SK-N-MC (cell line): Measurements from ENCODE around the gene NKX2-1.

Experiments used
- DNase-seq: peaks from one replicate; pipeline ENCODE4 v3.0.0-alpha.2; 2011; ENCODE audit warnings: low read depth, low spot score
- H3K27ac ChIP-seq: fragments of 200-600 bp; sonication (generic); 2 replicates; pipeline ENCODE4 v1.5.1; 2016; ENCODE audit warnings: mixed run types
- H3K36me3 ChIP-seq: fragments of 200-600 bp; sonication (generic); 2 replicates; pipeline ENCODE4 v1.6.1; 2017; ENCODE audit warnings: antibody characterized with exemption, low read length, mixed read lengths; ENCODE audit not compliant: insufficient read depth
- H3K4me3 ChIP-seq: fragments of 200-600 bp; sonication (generic); 2 replicates; pipeline ENCODE4 v1.5.1; 2016
- H3K9ac ChIP-seq: fragments of 200-600 bp; sonication (generic); 2 replicates; pipeline ENCODE4 v1.8.0; 2017; ENCODE audit warnings: mixed run types, mixed read lengths; ENCODE audit not compliant: insufficient read length
- H3K9me3 ChIP-seq: fragments of 200-600 bp; sonication (generic); 2 replicates; pipeline ENCODE4 v1.6.1; 2017; ENCODE audit warnings: low read depth, mild to moderate bottlenecking, antibody characterized with exemption, low read length, moderate library complexity, mixed read lengths
- EZH2 ChIP-seq: fragments of 200-600 bp; sonication (generic); IDR thresholded peaks from one replicate; pipeline ENCODE4 v1.6.1; 2017; ENCODE audit warnings: antibody characterized with exemption
- FOXP2 ChIP-seq: optimal IDR thresholded peaks from 2 replicates; pipeline ENCODE3; 2011; ENCODE audit warnings: mild to moderate bottlenecking, moderate library complexity; ENCODE audit not compliant: insufficient read depth; ENCODE audit errors: extremely low read length, control extremely low read depth
- POLR2AphosphoS5 ChIP-seq: IDR thresholded peaks from 2 replicates; pipeline ENCODE4 v1.6.1; 2012; ENCODE audit warnings: mild to moderate bottlenecking, low read depth, low read length, borderline replicate concordance

NKX2-1 gene

GRCh38 chr14:36474593-36474992 is 45.4 kb downstream of the NKX2-1 start:
- no peak overlapping the region for H3K4me3 ChIP-seq
- no peak overlapping the region for H3K9ac ChIP-seq
- H3K9me3 ChIP-seq: no peaks in the 10 kb centered on the region
- TF ChIP-seq POLR2AphosphoS5 (no peak), EZH2 (no peak), FOXP2 (no peak)
- no peak overlapping the region for H3K27ac ChIP-seq
- DNase-seq: no peak
- H3K36me3 ChIP-seq: no peaks in the 10 kb centered on the region

- Histone ChIP-seq H3K27ac (no peak overlapping the region), H3K9ac (no peak overlapping the region), H3K36me3 (no peaks in the 10 kb centered on the region), H3K4me3 (no peak overlapping the region), H3K9me3 (no peaks in the 10 kb centered on the region)
- TF ChIP-seq FOXP2 (no peak), POLR2AphosphoS5 (no peak), EZH2 (no peak)
- no peak for DNase-seq
Observed at GRCh38 chr14:36471431-36471830, 48.6 kb downstream of the NKX2-1 start.

GRCh38 chr14:36467332-36467731 is 52.7 kb downstream of the NKX2-1 start:
- no peak for TF ChIP-seq POLR2AphosphoS5
- no peak for TF ChIP-seq FOXP2
- TF ChIP-seq EZH2: no peak
- Histone ChIP-seq H3K27ac (no peak overlapping the region), H3K9me3 (no peaks in the 10 kb centered on the region), H3K36me3 (no peaks in the 10 kb centered on the region), H3K4me3 (no peak overlapping the region), H3K9ac (no peak overlapping the region)
- DNase-seq: no peak
